Stimulated activated CD4-positive, alpha-beta T cell treated with anti-CD3 and anti-CD28 coated beads, Interleukin-2, amount 100 ng/mL, for 4 hours (primary cell): ENCODE data around the gene FKBP1A.

Source experiments
- DNase-seq: peaks from one replicate; pipeline ENCODE4 v3.0.0-alpha.2; 2020; ENCODE audit warnings: low read depth

Gene FKBP1A

DNA sequence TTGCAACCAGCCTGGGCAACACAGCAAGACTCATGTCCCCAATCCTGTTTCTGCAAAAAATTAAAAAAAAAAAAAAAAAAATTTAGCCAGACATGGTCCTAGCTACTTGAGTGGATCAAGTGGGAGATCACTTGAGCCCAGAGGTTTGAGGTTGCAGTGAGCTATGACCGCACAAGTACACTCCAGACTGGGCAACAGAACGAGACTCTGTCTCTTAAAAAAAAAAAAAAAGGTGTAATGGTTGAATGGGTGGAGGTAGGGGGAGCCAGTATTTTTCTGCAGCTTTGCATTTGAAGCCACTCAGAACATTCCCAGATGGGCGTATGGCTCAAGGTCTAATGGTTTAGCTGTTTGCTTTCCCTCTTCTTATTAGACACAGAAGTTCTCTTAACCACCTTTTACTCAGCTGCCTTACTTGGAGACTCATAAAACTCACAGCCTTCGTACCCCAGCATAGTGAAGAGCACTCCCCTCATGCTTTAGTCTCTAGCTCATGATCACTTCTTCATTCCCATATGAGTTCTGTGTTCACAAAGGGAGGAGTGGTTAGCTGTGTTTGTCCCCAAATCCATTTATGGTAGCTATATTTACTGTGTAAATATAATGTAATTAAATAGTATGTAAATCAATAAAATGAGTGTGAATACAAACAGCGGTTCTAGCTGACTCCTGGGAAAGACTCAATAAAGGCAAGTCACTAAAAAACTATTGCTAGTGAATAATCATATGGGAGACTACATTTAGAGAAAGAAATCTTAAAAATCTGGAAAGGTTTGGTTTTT, 9.0 kb downstream of the FKBP1A start:
- no peak for DNase-seq

- DNase-seq = no peak
Measured at GRCh38 chr20:1382670-1383069, 10.2 kb downstream of the FKBP1A start.

DNA sequence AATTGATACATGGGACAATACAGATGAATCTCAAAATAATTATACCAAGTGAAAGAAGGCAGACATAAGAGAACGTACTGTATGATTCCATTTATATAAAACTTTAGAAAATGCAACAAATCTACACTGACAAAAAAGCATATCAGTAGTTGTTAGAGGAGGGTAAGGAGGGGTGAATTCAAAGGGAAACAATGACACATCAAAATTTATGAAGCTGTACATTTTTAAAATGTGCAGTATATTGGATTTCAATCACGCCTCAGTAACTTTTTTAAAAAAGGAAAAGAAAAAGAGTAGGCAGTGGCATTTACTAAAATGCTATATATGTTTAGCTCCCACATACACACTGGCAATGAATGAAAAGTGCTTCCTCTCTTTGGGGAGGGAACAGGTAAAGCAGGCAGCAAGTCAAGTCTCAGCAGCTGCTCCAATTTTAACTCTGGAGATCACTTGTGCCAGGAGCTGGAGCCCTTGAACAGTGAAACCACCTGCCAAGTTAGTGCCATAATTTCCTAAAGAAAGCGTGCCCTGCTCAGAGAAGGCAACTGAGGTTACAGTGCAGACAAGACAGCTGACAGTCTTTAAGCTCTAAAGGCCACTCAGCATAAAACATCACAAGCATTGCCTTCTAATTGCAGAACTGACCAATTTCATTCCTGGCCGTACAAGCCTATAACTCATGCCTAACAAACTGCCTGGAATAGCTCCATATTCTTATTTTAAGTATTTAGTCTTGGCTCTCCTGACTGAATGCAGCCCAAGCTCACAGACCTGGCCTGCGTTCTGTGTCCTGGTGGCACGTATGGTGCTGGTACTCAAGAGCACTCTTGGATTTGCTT, 10.9 kb downstream of the FKBP1A start:
- DNase-seq = no peak

GRCh38 chr20:1378735-1379125, 14.1 kb downstream of the FKBP1A start:
- DNase-seq = no peak

- no peak for DNase-seq
Measured at GRCh38 chr20:1377984-1378734, 14.7 kb downstream of the FKBP1A start.

- DNase-seq = no peak
Measured at GRCh38 chr20:1377341-1377871, 15.4 kb downstream of the FKBP1A start.

- no peak for DNase-seq
Measured at GRCh38 chr20:1376408-1377270, 16.2 kb downstream of the FKBP1A start.

- no peak for DNase-seq
Measured at GRCh38 chr20:1376007-1376406, 16.8 kb downstream of the FKBP1A start.

- DNase-seq = no peak
Measured at GRCh38 chr20:1375515-1375914, 17.3 kb downstream of the FKBP1A start.

DNA sequence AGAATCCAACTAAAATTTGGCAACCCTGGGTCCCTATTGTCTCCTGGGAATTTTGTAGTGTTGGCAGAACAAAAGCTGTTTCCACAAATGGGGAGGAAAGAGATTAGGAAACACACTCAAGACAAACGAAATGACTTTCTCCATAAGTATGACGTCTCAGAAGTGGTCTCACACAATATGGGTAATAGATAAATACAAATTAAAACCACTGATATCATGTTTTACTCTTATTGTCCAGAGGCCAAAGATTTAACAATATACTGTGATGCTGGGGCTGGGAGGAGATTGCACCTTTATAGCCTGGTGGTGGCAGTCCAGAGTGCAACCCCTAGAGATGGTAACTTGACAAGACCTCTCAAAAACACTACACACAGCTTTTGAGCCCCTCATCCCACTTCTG, 18.6 kb downstream of the FKBP1A start:
- no peak for DNase-seq

DNA sequence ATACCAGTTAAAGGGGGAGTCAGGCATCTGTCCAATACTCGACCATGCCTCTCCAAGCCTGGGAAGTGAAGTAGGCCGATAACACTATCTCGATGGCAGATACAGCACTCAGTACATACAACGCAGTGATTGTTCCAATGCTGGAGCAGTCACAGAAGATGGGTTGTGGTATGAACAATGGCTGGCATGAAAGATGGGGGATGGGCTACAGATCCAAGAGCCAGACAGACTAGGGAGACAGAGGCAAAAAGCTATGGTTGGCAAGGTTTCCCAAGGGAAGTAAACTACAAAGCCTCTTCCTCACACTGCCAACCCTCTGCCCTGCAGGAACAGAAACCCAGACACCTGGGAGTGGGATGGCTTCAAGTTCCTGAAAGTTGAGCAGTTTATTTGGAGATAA, 19.2 kb downstream of the FKBP1A start:
- DNase-seq = no peak

DNA sequence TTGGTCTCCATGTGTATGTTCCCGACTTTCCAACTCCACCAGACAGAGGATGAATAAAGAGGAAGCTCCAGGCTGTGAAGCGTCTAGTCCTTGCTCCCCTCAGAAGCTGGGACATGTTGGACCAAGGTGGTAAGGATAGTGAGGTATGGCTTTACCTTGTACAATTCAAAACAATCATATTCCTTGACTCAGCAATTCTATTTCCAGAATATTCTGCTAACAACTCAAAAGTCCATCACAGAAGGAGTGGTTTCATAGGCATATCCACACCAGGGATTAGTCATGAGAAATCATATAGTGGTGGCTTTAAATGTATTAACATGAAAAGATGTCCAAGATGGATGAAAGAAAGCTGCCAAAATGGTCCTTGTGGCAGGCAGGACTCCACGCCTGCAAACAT, 19.8 kb downstream of the FKBP1A start:
- DNase-seq = no peak

DNA sequence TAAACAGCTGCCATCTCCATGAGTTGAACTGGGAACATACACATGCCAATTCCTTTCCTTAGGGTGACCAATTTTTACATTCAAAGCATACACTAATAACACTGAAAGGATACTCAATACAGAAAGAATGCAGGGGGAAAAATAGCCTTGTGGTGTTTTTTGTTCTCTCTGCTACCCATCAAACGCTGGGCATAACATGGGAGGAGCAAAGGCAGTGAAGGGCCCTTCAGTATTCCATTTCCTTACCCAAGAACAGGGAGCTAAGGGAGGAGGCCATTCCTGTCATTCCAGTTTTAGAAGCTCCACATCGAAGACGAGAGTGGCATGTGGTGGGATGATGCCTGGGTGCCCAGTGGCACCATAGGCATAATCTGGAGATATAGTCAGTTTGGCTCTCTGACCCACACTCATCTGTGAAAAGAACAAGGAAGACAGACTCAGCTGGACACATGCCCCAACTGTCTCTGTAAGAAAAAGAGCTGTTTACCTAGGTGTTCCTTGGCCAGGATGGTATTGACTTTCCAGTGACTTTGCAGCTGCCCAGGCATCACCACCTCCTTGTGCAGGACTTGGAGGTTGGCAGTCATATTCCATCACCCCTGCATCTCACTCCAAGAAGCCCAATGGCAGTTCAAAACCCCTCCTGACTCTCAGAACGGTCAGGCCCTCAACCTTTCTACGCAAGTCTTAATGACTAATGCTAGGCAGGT, 20.9 kb downstream of the FKBP1A start:
- DNase-seq = no peak

GRCh38 chr20:1371202-1371782, 21.6 kb downstream of the FKBP1A start:
- no peak for DNase-seq

GRCh38 chr20:1370548-1371110, 22.2 kb downstream of the FKBP1A start:
- no peak for DNase-seq

DNA sequence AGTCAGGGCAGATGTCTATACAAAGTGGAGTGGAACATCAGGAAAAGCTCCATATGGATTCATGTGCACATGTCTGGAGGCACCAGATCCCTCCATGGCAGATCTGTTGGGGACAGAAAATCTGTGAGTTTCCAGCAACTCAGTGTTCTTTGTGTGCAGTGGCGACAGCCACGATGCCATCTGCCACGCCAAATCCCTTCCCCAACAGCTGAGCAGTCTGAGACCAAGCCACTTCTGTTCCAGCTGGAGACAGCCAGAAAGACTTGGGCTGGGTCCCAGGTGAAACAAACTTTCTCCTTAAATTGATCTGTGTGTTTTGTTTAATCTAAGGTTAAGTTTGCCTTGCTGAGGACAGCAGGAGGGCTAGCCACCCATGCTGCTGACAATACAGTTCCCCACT, 22.9 kb downstream of the FKBP1A start:
- DNase-seq = no peak

DNA sequence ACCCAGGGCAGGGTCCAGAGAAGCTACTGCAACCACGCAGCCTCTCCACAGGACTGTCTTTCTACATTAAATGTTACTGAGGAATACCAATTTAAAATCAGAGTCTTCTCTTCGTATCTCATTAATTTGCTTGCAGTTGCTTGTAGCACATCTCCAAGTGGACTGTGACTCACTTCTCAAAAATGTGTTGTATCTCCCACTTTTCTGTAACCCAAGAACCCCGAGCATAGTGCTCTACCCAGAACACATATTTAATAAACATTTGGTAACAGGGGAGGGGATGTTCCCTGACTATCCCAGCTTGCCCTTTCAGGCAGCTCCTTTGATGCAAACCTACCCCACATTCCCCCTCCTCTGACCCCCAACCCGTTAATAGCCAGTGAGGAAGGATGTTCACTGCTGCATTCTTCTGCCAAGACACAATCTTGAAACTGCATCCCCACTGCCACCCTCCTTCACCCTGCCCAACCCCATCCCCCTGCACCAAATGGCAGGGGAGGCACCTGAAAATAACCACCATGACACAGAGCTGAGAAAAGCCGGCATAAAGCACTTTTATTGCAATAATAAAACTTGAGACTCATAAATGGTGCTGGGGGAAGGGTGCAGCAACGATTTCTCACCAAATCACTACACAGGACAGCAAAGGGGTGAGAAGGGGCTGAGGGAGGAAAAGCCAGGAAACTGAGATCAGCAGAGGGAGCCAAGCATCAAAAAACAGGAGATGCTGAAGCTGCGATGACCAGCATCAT, 24.2 kb downstream of the FKBP1A start:
- no peak for DNase-seq

- no peak for DNase-seq
Measured at GRCh38 chr20:1367479-1367878, 25.4 kb downstream of the FKBP1A start.

DNA sequence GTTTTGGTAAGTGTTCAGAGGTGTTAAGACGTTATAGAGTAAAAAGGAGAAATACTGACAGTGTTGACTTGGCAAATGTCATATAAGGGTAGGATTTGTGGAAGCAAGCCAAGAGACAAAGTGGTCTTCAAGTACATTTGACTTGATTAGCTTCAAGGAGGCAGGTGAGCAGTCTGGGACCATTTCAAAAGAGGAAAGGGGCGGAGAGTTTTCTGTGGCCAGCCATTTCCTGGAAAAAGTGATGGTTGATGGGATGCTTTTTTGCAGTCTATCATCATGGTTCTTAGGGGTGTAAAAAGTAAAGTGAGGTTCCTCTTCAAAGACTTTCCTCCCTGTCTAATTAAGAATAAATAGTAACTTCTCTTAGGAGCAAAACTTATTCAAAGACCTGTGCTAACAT, 28.7 kb downstream of the FKBP1A start:
- peak; percentile 26 for DNase-seq
